HepG2 (cell line): ENCODE data around the gene FAM9C. TPM values are rescaled to one million over a fixed set of nuclear protein-coding genes. Genes with fewer than 3 reads are reported as not detected.

ENCODE experiments used
- ATAC-seq: fragments of 200-7000 bp; cut with Tn5 transposase; 3 replicates; pipeline ENCODE4 v1.9.1; 2020; ENCODE audit warnings: mild to moderate bottlenecking, moderate library complexity
- BruUV-seq: library from RNA; stranded (reverse); fragments of 400-500 nt; replicated peaks from 2 replicates; lab custom pipeline; 2021; lab: Mats Ljungman, UMichigan
- CTCF ChIA-PET: fragments of 300-600 bp; formaldehyde crosslinking; extraction: SDS; loops from one replicate; lab custom pipeline; 2021; ENCODE audit warnings: low total read pairs, inconsistent platforms, low intra/inter-chr PET ratio; lab: Yijun Ruan, JAX
- POLR2A ChIA-PET: fragments of 350-600 bp; sonication (Branson Sonifier 250); formaldehyde crosslinking; loops from one replicate; lab custom pipeline; 2020; ENCODE audit warnings: antibody characterized with exemption, inconsistent platforms; lab: Yijun Ruan, JAX
- DNase-seq: peaks from one replicate; pipeline ENCODE4 v3.0.0-alpha.2; 2015; ENCODE audit warnings: low spot score
- FAIRE-seq: peaks from 3 replicates; lab custom pipeline; 2011; peaks lifted over from hg19 to GRCh38; lab: Jason Lieb, UNC
- H2AFZ ChIP-seq: one replicate; pipeline ENCODE4 v1.6.1; 2011; ENCODE audit warnings: low read length, inconsistent platforms
- H3K27ac ChIP-seq: fragments of 300-600 bp; 3 replicates; pipeline ENCODE4 v1.8.0; 2011; ENCODE audit warnings: mixed run types, mild to moderate bottlenecking, mixed read lengths, low read length, inconsistent platforms; ENCODE audit not compliant: insufficient read depth; ENCODE audit errors: extremely low read length
- H3K27me3 ChIP-seq, 2 experiments: fragments of 200-600 bp in 1 of 2; 2 replicates in 1 of 2; 3 replicates in 1 of 2; pipeline versions ENCODE4 v1.6.0 to v1.8.0; 2011; ENCODE audit warnings: low read length in 2 of 2, mild to moderate bottlenecking in 2 of 2, moderate library complexity in 2 of 2, inconsistent platforms in 1 of 2; ENCODE audit not compliant: insufficient read depth in 2 of 2, control insufficient read depth in 1 of 2
- H3K36me3 ChIP-seq, 2 experiments: fragments of 200-600 bp in 1 of 2; replicated peaks in 1 of 2; 2 replicates in 1 of 2; 3 replicates in 1 of 2; pipeline versions ENCODE4 v1.5.1 to v1.8.0; 2011; ENCODE audit warnings: low read length in 2 of 2, inconsistent platforms in 1 of 2; ENCODE audit not compliant: insufficient read depth in 2 of 2, control insufficient read depth in 1 of 2
- H3K4me1 ChIP-seq: 2 replicates; pipeline ENCODE4 v1.5.1; 2012; ENCODE audit warnings: low read length, inconsistent platforms; ENCODE audit not compliant: insufficient read depth
- H3K4me2 ChIP-seq: 2 replicates; pipeline ENCODE4 v1.6.0; 2011; ENCODE audit warnings: low read depth, low read length, inconsistent platforms
- H3K4me3 ChIP-seq, 3 experiments: fragments of 200-600 bp in 1 of 3; sonication (generic), shearing (Covaris generic) in 1 of 3; replicated peaks in 1 of 3; 2 replicates each; pipeline ENCODE4 v1.5.1; 2011 to 2016; ENCODE audit warnings: low read length in 3 of 3, inconsistent platforms in 2 of 3, low read depth in 2 of 3, mild to moderate bottlenecking in 2 of 3, control low read depth in 1 of 3, mixed read lengths in 1 of 3; ENCODE audit not compliant: insufficient read depth in 1 of 3
- H3K79me2 ChIP-seq: one replicate; pipeline ENCODE4 v1.6.1; 2011; ENCODE audit warnings: low read length, inconsistent platforms; ENCODE audit not compliant: insufficient read depth
- H3K9ac ChIP-seq: 2 replicates; pipeline ENCODE4 v1.6.0; 2011; ENCODE audit warnings: mild to moderate bottlenecking, low read depth, low read length, inconsistent platforms; ENCODE audit not compliant: insufficient read depth
- H3K9me3 ChIP-seq: 2 replicates; pipeline ENCODE4 v1.5.1; 2012; ENCODE audit warnings: mild to moderate bottlenecking, low read length
- H4K20me1 ChIP-seq: 2 replicates; pipeline ENCODE4 v1.6.0; 2011; ENCODE audit warnings: inconsistent platforms, mild to moderate bottlenecking, low read length, moderate library complexity; ENCODE audit not compliant: insufficient read depth
- CHD2 ChIP-seq: IDR thresholded peaks from 2 replicates; pipeline ENCODE4 v1.6.1; 2011; ENCODE audit warnings: low read depth, low read length, improper control_type of control experiment
- ERF ChIP-seq: IDR thresholded peaks from 2 replicates; pipeline ENCODE4 v1.6.1; 2018; ENCODE audit warnings: missing biosample characterization, missing genetic modification reagents
- GATAD2A ChIP-seq: IDR thresholded peaks from 2 replicates; pipeline ENCODE4 v1.6.1; 2016
- POLR2AphosphoS2 ChIP-seq: IDR thresholded peaks from 2 replicates; pipeline ENCODE4 v1.6.1; 2011; ENCODE audit warnings: low read depth, low read length, improper control_type of control experiment
- ZBTB38 ChIP-seq: sonication (generic); formaldehyde crosslinking; IDR thresholded peaks from 2 replicates; pipeline ENCODE4 v1.5.1; 2020; ENCODE audit warnings: mild to moderate bottlenecking, missing genetic modification reagents
- ZNF768 ChIP-seq: sonication (generic); formaldehyde crosslinking; IDR thresholded peaks from 2 replicates; pipeline ENCODE4 v1.4.0; 2020; ENCODE audit warnings: missing genetic modification reagents
- WGBS: methylation state at CpG from one replicate; pipeline ENCODE4 v1.1.6; 2017; ENCODE audit warnings: low lambda C conversion rate; 5-methylcytosine and 5-hydroxymethylcytosine counted together
- in situ Hi-C: cut with HindIII; loops from 2 replicates; pipeline ENCODE4 v1.10.0; 2017; ENCODE audit warnings: low pct_unique_long_range_greater_than_20kb; ENCODE audit not compliant: extremely low pct_ligation_motif_present
- intact Hi-C: fragments of 100-400 bp; cut with micrococcal nuclease; formaldehyde crosslinking; loops from one replicate; pipeline ENCODE4 v1.10.0; 2022; ENCODE audit not compliant: unreplicated experiment
- polyA plus RNA-seq, 8 experiments: library from polyadenylated mRNA; depleted of rRNA in 3 of 8; stranded (reverse) in 7 of 8; unstranded in 1 of 8; fragments of >200 nt; fragmentation: Illumina TruSeq in 4 of 8; extraction: Trizol in 4 of 8; gene quantifications; 2 replicates each; pipeline versions ENCODE4 v1.2.1 to v1.2.3, GENCODE V29; 2011 to 2016; ENCODE audit warnings: low read depth in 4 of 8, missing spikeins in 1 of 8, mixed read lengths in 1 of 8; ENCODE audit not compliant: insufficient read depth in 1 of 8
- total RNA-seq, 5 experiments: library from RNA; depleted of rRNA; stranded (reverse); fragments of >200 nt; fragmentation: Illumina TruSeq; extraction: Trizol; gene quantifications; 2 replicates each; pipeline ENCODE4 v1.2.3, GENCODE V29; 2016; ENCODE audit warnings: low read depth in 1 of 5
- TF ChIP-seq, protein P1 (sequence below): sonication (generic); formaldehyde crosslinking; IDR thresholded peaks from 2 replicates; pipeline ENCODE4 v1.5.0; 2020; ENCODE audit warnings: missing genetic modification reagents, mild to moderate bottlenecking, borderline replicate concordance
- TF ChIP-seq, protein P2 (sequence below): sonication (generic); formaldehyde crosslinking; IDR thresholded peaks from 2 replicates; pipeline ENCODE4 v1.5.0; 2020; ENCODE audit warnings: mild to moderate bottlenecking, missing genetic modification reagents, borderline replicate concordance
- TF ChIP-seq, protein P3 (sequence below): sonication (generic); formaldehyde crosslinking; IDR thresholded peaks from 2 replicates; pipeline ENCODE4 v1.9.0; 2021; ENCODE audit warnings: missing genetic modification reagents, mild to moderate bottlenecking, borderline replicate concordance
- TF ChIP-seq, protein P4 (sequence below): sonication (generic); formaldehyde crosslinking; IDR thresholded peaks from 2 replicates; pipeline ENCODE4 v1.5.0; 2020; ENCODE audit warnings: missing genetic modification reagents

FAM9C gene
- total and polyA plus RNA-seq, 2 of the 13 experiments (the other 11 are each of a cell fraction or from before 2014, with no cell fraction given), result not detected

DNA sequence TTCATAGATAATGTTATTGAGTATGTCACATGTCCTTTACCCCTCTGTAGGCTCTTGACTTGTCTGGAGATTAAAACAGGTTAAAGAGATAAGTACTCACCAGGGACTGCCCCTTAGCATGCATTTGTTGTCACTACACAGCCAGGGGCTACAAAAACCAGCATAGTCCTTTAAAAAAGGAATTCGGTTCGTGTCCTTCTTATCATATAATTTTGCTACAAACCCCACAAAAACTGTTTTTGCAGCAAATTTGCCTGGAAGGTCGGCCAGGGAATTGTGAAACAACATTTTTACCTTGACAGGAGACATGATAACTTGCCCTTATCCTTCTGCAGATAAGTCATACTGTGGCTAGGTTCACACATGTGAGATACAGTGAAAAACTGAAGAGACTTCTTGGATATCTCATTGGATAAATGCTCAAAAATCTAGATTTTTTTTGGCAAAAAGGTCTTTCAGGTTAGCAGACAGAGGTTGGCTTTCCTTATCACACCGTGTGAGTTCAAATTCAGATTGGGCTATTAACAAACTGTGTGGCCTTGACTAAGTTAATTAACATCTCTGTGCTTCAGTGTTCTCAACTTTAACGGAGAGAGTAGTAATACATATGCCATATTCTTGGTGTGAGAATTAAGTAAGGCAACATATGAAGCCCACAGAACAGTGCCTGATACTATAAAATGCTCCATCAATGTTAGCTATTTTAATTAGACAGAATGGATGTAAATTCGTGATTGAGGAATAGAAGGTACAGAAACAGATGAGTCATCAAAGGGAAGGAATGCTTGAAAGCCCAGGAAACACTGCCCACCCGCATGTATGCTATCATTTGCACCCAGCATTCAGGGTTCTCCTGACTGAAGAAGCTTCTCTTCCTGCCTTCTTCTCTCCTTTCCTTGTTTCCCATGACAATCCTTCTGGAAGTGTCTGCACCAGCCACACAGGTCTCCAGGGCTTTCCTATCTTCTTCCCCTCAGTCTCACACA lies 30.0 kb downstream of the FAM9C start:
- POLR2A ChIA-PET, result no interaction called here
- H3K36me3 ChIP-seq, result no peaks in the 10 kb centered on the region
- no TSS peak for BruUV-seq
- no peak overlapping the region for H2AFZ ChIP-seq
- no peak for DNase-seq
- H3K79me2 ChIP-seq, result no peaks in the 10 kb centered on the region
- in situ Hi-C loops, result no loop called here
- H3K4me3 ChIP-seq, result no peak overlapping the region
- TF ChIP-seq ZNF768 (CRISPR knock-in tag) (no peak), POLR2AphosphoS2 (no peak), GATAD2A (no peak), CHD2 (no peak), ERF (CRISPR knock-in tag) (no peak), ZBTB38 (CRISPR knock-in tag) (no peak)
- TF ChIP-seq, protein P1, sequence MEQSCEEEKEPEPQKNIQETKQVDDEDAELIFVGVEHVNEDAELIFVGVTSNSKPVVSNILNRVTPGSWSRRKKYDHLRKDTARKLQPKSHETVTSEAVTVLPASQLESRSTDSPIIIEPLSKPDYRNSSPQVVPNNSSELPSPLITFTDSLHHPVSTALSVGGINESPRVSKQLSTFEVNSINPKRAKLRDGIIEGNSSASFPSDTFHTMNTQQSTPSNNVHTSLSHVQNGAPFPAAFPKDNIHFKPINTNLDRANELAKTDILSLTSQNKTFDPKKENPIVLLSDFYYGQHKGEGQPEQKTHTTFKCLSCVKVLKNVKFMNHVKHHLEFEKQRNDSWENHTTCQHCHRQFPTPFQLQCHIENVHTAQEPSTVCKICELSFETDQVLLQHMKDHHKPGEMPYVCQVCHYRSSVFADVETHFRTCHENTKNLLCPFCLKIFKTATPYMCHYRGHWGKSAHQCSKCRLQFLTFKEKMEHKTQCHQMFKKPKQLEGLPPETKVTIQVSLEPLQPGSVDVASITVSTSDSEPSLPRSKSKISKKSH (CRISPR knock-in tag), result no peak
- TF ChIP-seq, protein P2, sequence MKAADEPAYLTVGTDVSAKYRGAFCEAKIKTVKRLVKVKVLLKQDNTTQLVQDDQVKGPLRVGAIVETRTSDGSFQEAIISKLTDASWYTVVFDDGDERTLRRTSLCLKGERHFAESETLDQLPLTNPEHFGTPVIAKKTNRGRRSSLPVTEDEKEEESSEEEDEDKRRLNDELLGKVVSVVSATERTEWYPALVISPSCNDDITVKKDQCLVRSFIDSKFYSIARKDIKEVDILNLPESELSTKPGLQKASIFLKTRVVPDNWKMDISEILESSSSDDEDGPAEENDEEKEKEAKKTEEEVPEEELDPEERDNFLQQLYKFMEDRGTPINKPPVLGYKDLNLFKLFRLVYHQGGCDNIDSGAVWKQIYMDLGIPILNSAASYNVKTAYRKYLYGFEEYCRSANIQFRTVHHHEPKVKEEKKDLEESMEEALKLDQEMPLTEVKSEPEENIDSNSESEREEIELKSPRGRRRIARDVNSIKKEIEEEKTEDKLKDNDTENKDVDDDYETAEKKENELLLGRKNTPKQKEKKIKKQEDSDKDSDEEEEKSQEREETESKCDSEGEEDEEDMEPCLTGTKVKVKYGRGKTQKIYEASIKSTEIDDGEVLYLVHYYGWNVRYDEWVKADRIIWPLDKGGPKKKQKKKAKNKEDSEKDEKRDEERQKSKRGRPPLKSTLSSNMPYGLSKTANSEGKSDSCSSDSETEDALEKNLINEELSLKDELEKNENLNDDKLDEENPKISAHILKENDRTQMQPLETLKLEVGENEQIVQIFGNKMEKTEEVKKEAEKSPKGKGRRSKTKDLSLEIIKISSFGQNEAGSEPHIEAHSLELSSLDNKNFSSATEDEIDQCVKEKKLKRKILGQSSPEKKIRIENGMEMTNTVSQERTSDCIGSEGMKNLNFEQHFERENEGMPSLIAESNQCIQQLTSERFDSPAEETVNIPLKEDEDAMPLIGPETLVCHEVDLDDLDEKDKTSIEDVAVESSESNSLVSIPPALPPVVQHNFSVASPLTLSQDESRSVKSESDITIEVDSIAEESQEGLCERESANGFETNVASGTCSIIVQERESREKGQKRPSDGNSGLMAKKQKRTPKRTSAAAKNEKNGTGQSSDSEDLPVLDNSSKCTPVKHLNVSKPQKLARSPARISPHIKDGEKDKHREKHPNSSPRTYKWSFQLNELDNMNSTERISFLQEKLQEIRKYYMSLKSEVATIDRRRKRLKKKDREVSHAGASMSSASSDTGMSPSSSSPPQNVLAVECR (CRISPR knock-in tag), result no peak
- TF ChIP-seq, protein P3, sequence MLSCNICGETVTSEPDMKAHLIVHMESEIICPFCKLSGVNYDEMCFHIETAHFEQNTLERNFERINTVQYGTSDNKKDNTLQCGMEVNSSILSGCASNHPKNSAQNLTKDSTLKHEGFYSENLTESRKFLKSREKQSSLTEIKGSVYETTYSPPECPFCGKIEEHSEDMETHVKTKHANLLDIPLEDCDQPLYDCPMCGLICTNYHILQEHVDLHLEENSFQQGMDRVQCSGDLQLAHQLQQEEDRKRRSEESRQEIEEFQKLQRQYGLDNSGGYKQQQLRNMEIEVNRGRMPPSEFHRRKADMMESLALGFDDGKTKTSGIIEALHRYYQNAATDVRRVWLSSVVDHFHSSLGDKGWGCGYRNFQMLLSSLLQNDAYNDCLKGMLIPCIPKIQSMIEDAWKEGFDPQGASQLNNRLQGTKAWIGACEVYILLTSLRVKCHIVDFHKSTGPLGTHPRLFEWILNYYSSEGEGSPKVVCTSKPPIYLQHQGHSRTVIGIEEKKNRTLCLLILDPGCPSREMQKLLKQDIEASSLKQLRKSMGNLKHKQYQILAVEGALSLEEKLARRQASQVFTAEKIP (CRISPR knock-in tag), result no peak
- TF ChIP-seq, protein P4, sequence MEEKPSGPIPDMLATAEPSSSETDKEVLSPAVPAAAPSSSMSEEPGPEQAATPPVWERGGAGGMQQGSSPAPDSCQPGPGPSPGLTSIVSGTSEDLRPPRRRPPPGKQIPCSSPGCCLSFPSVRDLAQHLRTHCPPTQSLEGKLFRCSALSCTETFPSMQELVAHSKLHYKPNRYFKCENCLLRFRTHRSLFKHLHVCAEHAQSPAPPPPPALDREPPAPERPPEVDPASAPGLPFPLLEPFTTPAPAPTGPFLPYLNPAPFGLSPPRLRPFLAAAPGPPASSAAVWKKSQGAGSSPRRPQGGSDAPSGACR (CRISPR knock-in tag), result no peak
- H3K27me3 ChIP-seq, result no peaks in the 10 kb centered on the region
- H3K27ac ChIP-seq, result no peak overlapping the region
- H3K4me2 ChIP-seq, result peak overlapping the region; percentile 47; the same call in 1 of the 2 replicates
- CTCF ChIA-PET, result no interaction called here
- no peaks in the 10 kb centered on the region for H4K20me1 ChIP-seq
- H3K9me3 ChIP-seq, result no peaks in the 10 kb centered on the region
- no peak for ATAC-seq
- intact Hi-C loops, result no loop called here
- H3K9ac ChIP-seq, result no peak overlapping the region
- H3K4me1 ChIP-seq, result peaks cover 12% of the 10 kb centered on the region
- FAIRE-seq, result no peak
- WGBS, result 36% methylated on average over 7 of the region's 7 CpGs
